Thyroid gland (tissue), 4 donors: ENCODE data around the gene ITIH1.

Source experiments
- CTCF ChIP-seq, 6 experiments: fragments of 200-600 bp in 3 of 6; fragments of 450-650 bp in 3 of 6; sonication (generic) in 3 of 6; IDR thresholded peaks; one replicate each; pipeline ENCODE4 v1.5.1; 2016 to 2019; ENCODE audit warnings: antibody characterized with exemption in 6 of 6, mild to moderate bottlenecking in 2 of 6, inconsistent platforms in 1 of 6, moderate library complexity in 1 of 6
- POLR2A ChIP-seq, 2 donors: fragments of 450-650 bp; IDR thresholded peaks; one replicate each; pipeline ENCODE4 v1.6.1; 2017; ENCODE audit warnings: antibody characterized with exemption in 2 of 2, mild to moderate bottlenecking in 2 of 2, moderate library complexity in 1 of 2

- TF ChIP-seq CTCF (IDR thresholded peaks at IDR 0.05) (peak in 4 of 6 experiments; percentile 9 to 32 (median 21)), POLR2A (IDR thresholded peaks at IDR 0.05) (no peak)
Measured at GRCh38 chr3:52820736-52821135, 43.3 kb downstream of the ITIH1 start.
